K562 (cell line): Measurements from ENCODE around the gene AMIGO3. TPM values are rescaled to one million over a fixed set of nuclear protein-coding genes. Genes with fewer than 3 reads are reported as not detected.
A peak's percentile ranks its signal among the peaks of the same experiment; 100 is the strongest.

Source experiments
- ATAC-seq: fragments of 200-7000 bp; cut with Tn5 transposase; 3 replicates; pipeline ENCODE4 v1.9.1; 2020; ENCODE audit warnings: moderate library complexity
- BruUV-seq: library from RNA; stranded (reverse); fragments of 400-500 nt; replicated peaks from 2 replicates; lab custom pipeline; 2021; lab: Mats Ljungman, UMichigan
- CTCF ChIA-PET: fragments of 300-600 bp; formaldehyde crosslinking; extraction: SDS; loops from one replicate; lab custom pipeline; 2021; ENCODE audit warnings: low intra/inter-chr PET ratio; lab: Yijun Ruan, JAX
- POLR2A ChIA-PET: fragments of 300-600, 350-650 bp; sonication (Branson Sonifier 250); formaldehyde crosslinking; extraction: SDS; loops from one replicate; lab custom pipeline; 2021; ENCODE audit warnings: antibody characterized with exemption, inconsistent platforms; lab: Yijun Ruan, JAX
- DNase-seq, 4 experiments: peaks; one replicate each; pipeline versions ENCODE4 v3.0.0 to v3.0.0-alpha.2; 2011 to 2018; ENCODE audit warnings: low spot score in 3 of 4, mixed read lengths in 3 of 4; ENCODE audit errors: extremely low read depth in 1 of 4
- FAIRE-seq: peaks from 2 replicates; lab custom pipeline; 2011; peaks lifted over from hg19 to GRCh38; lab: Jason Lieb, UNC
- H2AFZ ChIP-seq: 2 replicates; pipeline ENCODE4 v1.6.0; 2011; ENCODE audit warnings: low read depth, low read length, control low read depth, inconsistent platforms
- H3K27ac ChIP-seq: fragments of 200-600 bp; 3 replicates; pipeline ENCODE4 v1.8.0; 2011; ENCODE audit warnings: low read depth, mild to moderate bottlenecking, control low read depth, inconsistent platforms, low read length, moderate library complexity, mixed read lengths; ENCODE audit errors: extremely low read depth
- H3K27me3 ChIP-seq, 2 experiments: fragments of 300-600 bp in 1 of 2; 2 replicates in 1 of 2; 3 replicates in 1 of 2; pipeline versions ENCODE4 v1.6.0 to v1.8.0; 2011; ENCODE audit warnings: inconsistent platforms in 2 of 2, low read length in 2 of 2, mild to moderate bottlenecking in 1 of 2, mixed read lengths in 1 of 2, moderate library complexity in 1 of 2; ENCODE audit not compliant: control insufficient read depth in 2 of 2, insufficient read depth in 2 of 2
- H3K36me3 ChIP-seq: fragments of 300-600 bp; 3 replicates; pipeline ENCODE4 v1.8.0; 2011; ENCODE audit warnings: mild to moderate bottlenecking, low read length, inconsistent platforms; ENCODE audit not compliant: control insufficient read depth, insufficient read depth
- H3K4me1 ChIP-seq, 2 experiments: fragments of 200-600 bp in 1 of 2; replicated peaks in 1 of 2; 2 replicates in 1 of 2; 3 replicates in 1 of 2; pipeline versions ENCODE4 v1.5.1 to v1.8.0; 2011; ENCODE audit warnings: inconsistent platforms in 2 of 2, low read length in 2 of 2, mild to moderate bottlenecking in 1 of 2, mixed read lengths in 1 of 2, moderate library complexity in 1 of 2; ENCODE audit not compliant: control insufficient read depth in 2 of 2, insufficient read depth in 2 of 2
- H3K4me2 ChIP-seq: 2 replicates; pipeline ENCODE4 v1.6.1; 2011; ENCODE audit warnings: low read length, control low read depth, inconsistent platforms, mixed read lengths; ENCODE audit not compliant: insufficient read depth
- H3K4me3 ChIP-seq: fragments of 200-600 bp; sonication (generic), shearing (Covaris generic); 2 replicates; pipeline ENCODE4 v1.5.1; 2016; ENCODE audit warnings: control low read depth, inconsistent platforms
- H3K79me2 ChIP-seq: fragments of 200-600 bp; 3 replicates; pipeline ENCODE4 v1.8.0; 2011; ENCODE audit warnings: low read length, inconsistent platforms; ENCODE audit not compliant: control insufficient read depth, insufficient read depth
- H3K9ac ChIP-seq, 2 experiments: 2 replicates each; pipeline versions ENCODE4 v1.6.0 to v1.6.1; 2011; ENCODE audit warnings: low read depth in 2 of 2, low read length in 2 of 2, control low read depth in 1 of 2, inconsistent platforms in 1 of 2, mild to moderate bottlenecking in 1 of 2, mixed read lengths in 1 of 2; ENCODE audit not compliant: insufficient read depth in 1 of 2
- H3K9me1 ChIP-seq: one replicate; pipeline ENCODE4 v1.6.0; 2011; ENCODE audit warnings: inconsistent platforms, mild to moderate bottlenecking, low read length, moderate library complexity; ENCODE audit not compliant: control insufficient read depth, insufficient read depth
- H3K9me3 ChIP-seq: replicated peaks from 2 replicates; pipeline ENCODE4 v1.5.1; 2011; ENCODE audit warnings: low read depth, low read length, inconsistent platforms; ENCODE audit not compliant: control insufficient read depth, insufficient read depth
- H4K20me1 ChIP-seq: replicated peaks from 2 replicates; pipeline ENCODE4 v1.6.1; 2011; ENCODE audit warnings: low read length, inconsistent platforms, mixed read lengths; ENCODE audit not compliant: control insufficient read depth, insufficient read depth
- EWSR1 ChIP-seq: fragments of 450-650 bp; IDR thresholded peaks from 2 replicates; pipeline ENCODE4 v1.6.1; 2018; ENCODE audit warnings: borderline replicate concordance, mild to moderate bottlenecking, low read depth, moderate library complexity; ENCODE audit not compliant: partially characterized antibody
- KDM2B ChIP-seq: fragments of 250-450 bp; sonication (Bioruptor Pico); IDR thresholded peaks from 2 replicates; pipeline ENCODE4 v1.8.0; 2021; ENCODE audit warnings: mild to moderate bottlenecking, moderate library complexity
- RBBP5 ChIP-seq: fragments of 200-600 bp; sonication (generic); IDR thresholded peaks from 2 replicates; pipeline ENCODE4 v1.6.1; 2012; ENCODE audit warnings: borderline replicate concordance, mild to moderate bottlenecking, low read length, control low read depth, inconsistent platforms; ENCODE audit not compliant: insufficient read depth, poor library complexity, severe bottlenecking
- RBM25 ChIP-seq: fragments of 200-400 bp; formaldehyde crosslinking; IDR thresholded peaks from 2 replicates; pipeline ENCODE4 v1.6.1; 2018; ENCODE audit warnings: low read length, low read depth, moderate library complexity; ENCODE audit not compliant: severe bottlenecking
- TBP ChIP-seq: optimal IDR thresholded peaks from 2 replicates; pipeline ENCODE3; 2011; ENCODE audit warnings: low read depth, low read length, improper control_type of control experiment
- U2AF2 ChIP-seq: fragments of 200-400 bp; formaldehyde crosslinking; optimal IDR thresholded peaks from 2 replicates; pipeline ENCODE3; 2017; ENCODE audit warnings: low read depth, mild to moderate bottlenecking, low read length
- ZBTB7A ChIP-seq: IDR thresholded peaks from 2 replicates; pipeline ENCODE4 v1.6.1; 2011; ENCODE audit warnings: low read depth, mild to moderate bottlenecking, low read length, moderate library complexity, borderline replicate concordance; ENCODE audit not compliant: control insufficient read depth
- ZNF121 ChIP-seq: sonication (generic); formaldehyde crosslinking; conservative IDR thresholded peaks from 2 replicates; pipeline ENCODE4 v1.8.0; 2022; ENCODE audit warnings: missing genetic modification reagents
- WGBS: fragments of 100-300 bp; shearing (Covaris generic); methylation state at CpG from one replicate; pipeline ENCODE4 v1.1.6; 2016; ENCODE audit warnings: low coverage, mixed read lengths; ENCODE audit not compliant: insufficient coverage; ENCODE audit errors: missing lambda C conversion rate; 5-methylcytosine and 5-hydroxymethylcytosine counted together
- in situ Hi-C: fragments of 300-500 bp; cut with MboI; formaldehyde crosslinking; loops from 4 replicates; pipeline ENCODE4 v1.15.0; 2018; ENCODE audit warnings: inconsistent platforms, mixed read lengths
- intact Hi-C: fragments of 100-400 bp; cut with micrococcal nuclease; formaldehyde crosslinking; loops from 2 replicates; pipeline ENCODE4 v1.14.2; 2022
- polyA plus RNA-seq, 8 experiments: library from polyadenylated mRNA; depleted of rRNA in 4 of 8; stranded (reverse) in 5 of 8; unstranded in 3 of 8; fragments of >200 nt; fragmentation: Nextera tagmentation in 2 of 8; fragmentation: Illumina TruSeq in 1 of 8; extraction: Ambion mirVana in 2 of 8; extraction: Trizol in 1 of 8; gene quantifications; 2 replicates each; pipeline versions ENCODE4 v1.2.1 to v1.2.3, GENCODE V29; 2011 to 2014; ENCODE audit warnings: inconsistent platforms in 1 of 8, missing spikeins in 1 of 8
- total RNA-seq, 7 experiments: library from RNA; depleted of rRNA in 6 of 7; stranded (reverse); fragments of >200 nt in 6 of 7; fragmentation: Illumina TruSeq in 2 of 7; extraction: Trizol in 2 of 7; gene quantifications; 2 replicates each; pipeline versions ENCODE4 v1.2.1 to v1.2.3, GENCODE V29; 2011 to 2021; ENCODE audit warnings: low replicate concordance in 1 of 7
- TF ChIP-seq, protein P1 (sequence below): sonication (generic); formaldehyde crosslinking; IDR thresholded peaks from 2 replicates; pipeline ENCODE4 v1.8.1; 2023; ENCODE audit warnings: mild to moderate bottlenecking, missing genetic modification reagents

AMIGO3 gene
- total and polyA plus RNA-seq, 9 of the 15 experiments (the other 6 are each of a cell fraction or from before 2014, with no cell fraction given) = 0.13 to 2.8 (median 0.44) TPM; not detected in 4

- H3K9ac ChIP-seq = no peak overlapping the region
- H3K27me3 ChIP-seq = no peaks in the 10 kb centered on the region
- H3K4me2 ChIP-seq = no peak overlapping the region
- H3K9me3 ChIP-seq = no peaks in the 10 kb centered on the region
- TF ChIP-seq, protein P1, sequence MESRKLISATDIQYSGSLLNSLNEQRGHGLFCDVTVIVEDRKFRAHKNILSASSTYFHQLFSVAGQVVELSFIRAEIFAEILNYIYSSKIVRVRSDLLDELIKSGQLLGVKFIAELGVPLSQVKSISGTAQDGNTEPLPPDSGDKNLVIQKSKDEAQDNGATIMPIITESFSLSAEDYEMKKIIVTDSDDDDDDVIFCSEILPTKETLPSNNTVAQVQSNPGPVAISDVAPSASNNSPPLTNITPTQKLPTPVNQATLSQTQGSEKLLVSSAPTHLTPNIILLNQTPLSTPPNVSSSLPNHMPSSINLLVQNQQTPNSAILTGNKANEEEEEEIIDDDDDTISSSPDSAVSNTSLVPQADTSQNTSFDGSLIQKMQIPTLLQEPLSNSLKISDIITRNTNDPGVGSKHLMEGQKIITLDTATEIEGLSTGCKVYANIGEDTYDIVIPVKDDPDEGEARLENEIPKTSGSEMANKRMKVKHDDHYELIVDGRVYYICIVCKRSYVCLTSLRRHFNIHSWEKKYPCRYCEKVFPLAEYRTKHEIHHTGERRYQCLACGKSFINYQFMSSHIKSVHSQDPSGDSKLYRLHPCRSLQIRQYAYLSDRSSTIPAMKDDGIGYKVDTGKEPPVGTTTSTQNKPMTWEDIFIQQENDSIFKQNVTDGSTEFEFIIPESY (CRISPR knock-in tag) = no peak
- TF ChIP-seq ZNF121 (CRISPR knock-in tag) = peak; percentile 70
- CTCF ChIA-PET = no interaction called here
- intact Hi-C loops = no loop called here
- FAIRE-seq (no peak), ATAC-seq (no peak), DNase-seq (no peak)
- H3K27ac ChIP-seq = no peak overlapping the region
- H2AFZ ChIP-seq = no peak overlapping the region
- 98% methylated on average over 4 of the region's 4 CpGs for WGBS
- no peak overlapping the region for H3K4me3 ChIP-seq
- no peaks in the 10 kb centered on the region; a peak in 1 of 5 replicates for H3K4me1 ChIP-seq
- no peaks in the 10 kb centered on the region for H4K20me1 ChIP-seq
- peaks cover 2% of the 10 kb centered on the region for H3K9me1 ChIP-seq
- 0 out of 3 replicates have a peak, but pooled peaks cover 7% of the 10 kb centered on the region for H3K36me3 ChIP-seq
- peaks cover 59% of the 10 kb centered on the region for H3K79me2 ChIP-seq
- POLR2A ChIA-PET = no interaction called here
- in situ Hi-C loops = no loop called here
- no TSS peak for BruUV-seq
These were observed 44.5 kb upstream of the AMIGO3 start for GRCh38 chr3:49763981-49764380.

GRCh38 chr3:49761661-49762060 is 42.2 kb upstream of the AMIGO3 start:
- BruUV-seq = no TSS peak
- peaks cover 62% of the 10 kb centered on the region for H3K79me2 ChIP-seq
- no peaks in the 10 kb centered on the region for H3K27me3 ChIP-seq
- no peaks in the 10 kb centered on the region for H3K9me3 ChIP-seq
- no peak for TF ChIP-seq ZBTB7A
- no peak for TF ChIP-seq EWSR1
- no peak for TF ChIP-seq RBM25
- TF ChIP-seq KDM2B (CRISPR knock-in tag) = no peak
- no peak for TF ChIP-seq RBBP5
- no peak for TF ChIP-seq TBP
- no peak for TF ChIP-seq U2AF2
- in situ Hi-C loops = no loop called here
- ChIA-PET CTCF (no interaction called here), POLR2A (no interaction called here)
- H3K27ac ChIP-seq = no peak overlapping the region
- no peak overlapping the region for H3K4me2 ChIP-seq
- FAIRE-seq (no peak), ATAC-seq (no peak), DNase-seq (no peak)
- 0 out of 2 replicates have a peak, but pooled peaks cover 6% of the 10 kb centered on the region for H4K20me1 ChIP-seq
- H3K4me3 ChIP-seq = no peak overlapping the region
- intact Hi-C loops = no loop called here
- peaks cover 2% of the 10 kb centered on the region for H3K9me1 ChIP-seq
- WGBS = 79% methylated on average over 3 of the region's 3 CpGs
- no peaks in the 10 kb centered on the region; a peak in 2 of 5 replicates for H3K4me1 ChIP-seq
- H3K9ac ChIP-seq = no peak overlapping the region
- no peak overlapping the region for H2AFZ ChIP-seq
- H3K36me3 ChIP-seq = 0 out of 3 replicates have a peak, but pooled peaks cover 7% of the 10 kb centered on the region
